ENCODE results near the gene FDXACB1. TPM values are rescaled to one million over a fixed set of nuclear protein-coding genes. Genes with fewer than 3 reads are reported as not detected.
A peak's percentile ranks its signal among the peaks of the same experiment; 100 is the strongest.

FDXACB1 gene
- total RNA-seq, 2 donors from 2014 or later = 2.1 TPM; not detected in 1

- peak overlapping the region; percentile 84 to 92 (median 88) for H3K27ac ChIP-seq
- DNase-seq = no peak
- peak overlapping the region; percentile 67 to 86 for H3K4me3 ChIP-seq
- H3K27me3 ChIP-seq = no peaks in the 10 kb centered on the region
- TF ChIP-seq CTCF (IDR thresholded peaks at IDR 0.05) (no peak), POLR2A (IDR thresholded peaks at IDR 0.05) (no peak)
- peaks cover 17% of the 10 kb centered on the region for H3K4me1 ChIP-seq
- no peaks in the 10 kb centered on the region for H3K9me3 ChIP-seq
- ATAC-seq = no peak
- intact Hi-C loops (cut with DNase I) = no loop called here
- H3K36me3 ChIP-seq (replicated peaks in 1 of 2; ENCODE audit: insufficient read depth in 1 of 2, low read depth in 2 of 2) = peaks cover 0 to 2% of the 10 kb centered on the region in 2 donors
These were observed 8.5 kb downstream of the FDXACB1 start for GRCh38 chr11:111870522-111870885.

- no peak for ATAC-seq
- peak overlapping the region in 1 of 4 donors; percentile 92 for H3K27ac ChIP-seq
- TF ChIP-seq CTCF (IDR thresholded peaks at IDR 0.05) = no peak
- TF ChIP-seq POLR2A (IDR thresholded peaks at IDR 0.05) = no peak
- H3K36me3 ChIP-seq (replicated peaks in 1 of 2; ENCODE audit: insufficient read depth in 1 of 2, low read depth in 2 of 2) = peaks cover 0 to 2% of the 10 kb centered on the region in 2 donors
- H3K4me3 ChIP-seq = peak overlapping the region in 1 of 2 donors; percentile 86
- H3K27me3 ChIP-seq = no peaks in the 10 kb centered on the region
- intact Hi-C loops (cut with DNase I) = no loop called here
- WGBS, 2 donors = 59 to 69% methylated on average over 1 of the region's 1 CpG
- H3K4me1 ChIP-seq = peaks cover 17% of the 10 kb centered on the region
- DNase-seq = no peak
- no peaks in the 10 kb centered on the region for H3K9me3 ChIP-seq
These were observed 8.9 kb downstream of the FDXACB1 start for GRCh38 chr11:111870113-111870512.

DNA sequence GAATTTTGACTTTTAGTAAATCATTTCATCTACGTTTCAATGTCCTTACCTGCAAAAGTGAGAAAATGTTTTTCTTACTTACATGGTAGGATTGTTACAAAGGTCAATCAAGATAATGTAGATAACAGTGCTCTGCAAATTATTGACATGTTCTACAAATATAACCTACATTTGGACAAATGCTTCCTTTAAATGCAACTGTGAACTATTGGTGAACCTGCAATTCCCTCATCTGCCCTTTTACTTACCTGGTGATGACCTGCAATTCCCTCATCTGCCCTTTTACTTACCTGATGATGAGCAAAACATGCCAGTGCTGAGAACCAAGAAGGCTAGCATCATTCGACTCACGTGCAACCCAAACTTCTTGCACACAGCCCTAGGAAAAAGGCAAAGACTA lies 18.7 kb downstream of the FDXACB1 start:
- peaks cover 4% of the 10 kb centered on the region for H3K4me1 ChIP-seq
- H3K27ac ChIP-seq = no peak overlapping the region
- ATAC-seq (no peak), DNase-seq (no peak)
- no peak overlapping the region for H3K4me3 ChIP-seq
- TF ChIP-seq POLR2A (IDR thresholded peaks at IDR 0.05) (no peak), CTCF (IDR thresholded peaks at IDR 0.05) (no peak)
- H3K9me3 ChIP-seq = no peaks in the 10 kb centered on the region
- intact Hi-C loops (cut with DNase I) = no loop called here
- H3K36me3 ChIP-seq (replicated peaks in 1 of 2; ENCODE audit: insufficient read depth in 1 of 2, low read depth in 2 of 2) = peaks cover 0 to 22% of the 10 kb centered on the region in 2 donors
- no peaks in the 10 kb centered on the region for H3K27me3 ChIP-seq
- 72 to 75% methylated on average over 3 of the region's 3 CpGs for WGBS, 2 donors

DNA sequence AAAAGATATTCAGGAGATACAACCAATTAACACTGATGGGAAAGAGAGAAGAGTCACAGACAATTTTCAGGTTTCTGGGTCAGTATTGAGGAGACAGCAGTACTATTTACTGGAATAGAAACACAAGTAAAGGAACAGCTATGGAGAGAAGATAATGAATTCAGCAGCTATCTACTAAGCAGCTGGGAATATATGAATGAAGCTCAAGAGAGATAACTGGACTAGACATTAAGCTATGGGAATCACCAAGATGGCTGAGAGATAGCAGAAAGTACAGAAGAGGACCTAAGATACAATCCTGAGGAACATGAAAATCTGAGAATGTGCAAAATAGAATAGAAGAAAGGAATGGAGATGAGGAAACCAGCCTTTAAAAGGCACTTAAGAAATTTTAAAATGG lies 23.5 kb downstream of the FDXACB1 start:
- H3K36me3 ChIP-seq (replicated peaks in 1 of 2; ENCODE audit: insufficient read depth in 1 of 2, low read depth in 2 of 2) = peaks cover 0 to 15% of the 10 kb centered on the region in 2 donors
- no peak for ATAC-seq

More for the DNA sequence above, 23.5 kb downstream of the FDXACB1 start:
- Histone ChIP-seq H3K27me3 (no peaks in the 10 kb centered on the region), H3K4me1 (peaks cover 4% of the 10 kb centered on the region), H3K9me3 (no peaks in the 10 kb centered on the region), H3K27ac (no peak overlapping the region), H3K4me3 (no peak overlapping the region)
- DNase-seq = no peak
- intact Hi-C loops (cut with DNase I) = no loop called here
- TF ChIP-seq POLR2A (IDR thresholded peaks at IDR 0.05) (no peak), CTCF (IDR thresholded peaks at IDR 0.05) (no peak)
